ENCODE results near the gene NDUFV3.

DNA sequence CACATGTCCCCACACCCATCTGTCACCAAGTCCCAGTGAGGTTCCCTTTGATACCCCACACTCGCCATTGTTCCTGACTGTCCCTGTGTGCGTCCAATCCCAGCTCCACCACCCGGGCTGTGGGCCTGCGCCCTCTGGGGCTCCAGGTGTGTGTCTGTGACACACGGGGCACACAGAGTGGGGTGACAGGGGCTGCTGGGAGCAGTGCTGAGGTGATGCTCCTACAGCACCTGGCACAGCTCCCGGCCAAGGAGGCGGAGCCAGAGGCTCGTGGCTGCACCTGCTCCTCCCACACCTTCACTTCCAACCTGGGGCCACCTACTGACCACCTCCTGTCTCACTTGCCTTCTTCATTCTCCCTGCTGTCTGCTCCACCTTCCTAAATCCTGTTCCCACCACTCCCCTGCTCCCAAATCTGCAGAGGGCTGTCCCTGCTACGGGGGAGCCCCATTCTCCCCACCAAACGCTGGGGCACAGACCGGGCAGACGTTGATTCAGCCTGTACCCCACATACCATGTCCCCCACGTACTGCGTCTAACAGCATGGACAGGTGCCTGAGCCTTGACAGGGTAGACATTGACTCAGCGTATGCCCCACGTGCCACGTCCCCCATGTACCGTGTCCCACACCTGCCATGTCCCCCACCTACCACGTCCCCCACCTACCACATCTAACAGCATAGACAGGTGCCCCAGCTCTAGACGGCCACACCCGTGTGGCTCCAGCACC is 30.2 kb upstream of the NDUFV3 start:
- TF ChIP-seq POLR2AphosphoS5 (IDR thresholded peaks at IDR 0.05) = no peak
- TF ChIP-seq, protein P1, sequence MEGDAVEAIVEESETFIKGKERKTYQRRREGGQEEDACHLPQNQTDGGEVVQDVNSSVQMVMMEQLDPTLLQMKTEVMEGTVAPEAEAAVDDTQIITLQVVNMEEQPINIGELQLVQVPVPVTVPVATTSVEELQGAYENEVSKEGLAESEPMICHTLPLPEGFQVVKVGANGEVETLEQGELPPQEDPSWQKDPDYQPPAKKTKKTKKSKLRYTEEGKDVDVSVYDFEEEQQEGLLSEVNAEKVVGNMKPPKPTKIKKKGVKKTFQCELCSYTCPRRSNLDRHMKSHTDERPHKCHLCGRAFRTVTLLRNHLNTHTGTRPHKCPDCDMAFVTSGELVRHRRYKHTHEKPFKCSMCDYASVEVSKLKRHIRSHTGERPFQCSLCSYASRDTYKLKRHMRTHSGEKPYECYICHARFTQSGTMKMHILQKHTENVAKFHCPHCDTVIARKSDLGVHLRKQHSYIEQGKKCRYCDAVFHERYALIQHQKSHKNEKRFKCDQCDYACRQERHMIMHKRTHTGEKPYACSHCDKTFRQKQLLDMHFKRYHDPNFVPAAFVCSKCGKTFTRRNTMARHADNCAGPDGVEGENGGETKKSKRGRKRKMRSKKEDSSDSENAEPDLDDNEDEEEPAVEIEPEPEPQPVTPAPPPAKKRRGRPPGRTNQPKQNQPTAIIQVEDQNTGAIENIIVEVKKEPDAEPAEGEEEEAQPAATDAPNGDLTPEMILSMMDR (IDR thresholded peaks at IDR 0.05) = no peak

Data from gastroesophageal sphincter (tissue), 3 donors.